Naive thymus-derived CD4-positive, alpha-beta T cell (primary cell): Measurements from ENCODE around the gene TSHZ2. TPM values are rescaled to one million over a fixed set of nuclear protein-coding genes. Genes with fewer than 3 reads are reported as not detected.

Experiments used
- ATAC-seq: fragments of 150-1000 bp; cut with Tn5 transposase; 2 replicates; pipeline ENCODE4 v1.10.0; 2021; ENCODE audit warnings: mild to moderate bottlenecking, moderate library complexity
- CTCF ChIA-PET: fragments of 350-600 bp; sonication (Branson Sonifier 250); formaldehyde crosslinking; loops from one replicate; lab custom pipeline; 2021; ENCODE audit warnings: antibody characterized with exemption; lab: Charles Lee
- POLR2A ChIA-PET: fragments of 350-600 bp; sonication (Branson Sonifier 250); formaldehyde crosslinking; loops from one replicate; lab custom pipeline; 2021; ENCODE audit warnings: antibody characterized with exemption, inconsistent platforms; lab: Charles Lee
- DNase-seq, 9 donors: peaks; one replicate each; pipeline versions ENCODE4 v3.0.0 to v3.0.0-alpha.2; 2020 to 2022; ENCODE audit warnings: mixed read lengths in 1 of 9
- H3K27ac ChIP-seq: one replicate; pipeline ENCODE4 v1.7.0; 2013; ENCODE audit warnings: mild to moderate bottlenecking, low read depth, low read length, moderate library complexity
- H3K27me3 ChIP-seq, 2 donors: one replicate each; pipeline ENCODE4 v1.7.0; 2013; ENCODE audit warnings: low read length in 2 of 2, mild to moderate bottlenecking in 2 of 2, moderate library complexity in 2 of 2; ENCODE audit not compliant: control insufficient read depth in 2 of 2, insufficient read depth in 2 of 2
- H3K36me3 ChIP-seq, 3 experiments: 1 replicate in 2 of 3; 2 replicates in 1 of 3; pipeline ENCODE4 v1.7.0; 2013; ENCODE audit warnings: low read length in 3 of 3, mild to moderate bottlenecking in 3 of 3, moderate library complexity in 1 of 3; ENCODE audit not compliant: insufficient read depth in 3 of 3, control insufficient read depth in 2 of 3
- H3K4me1 ChIP-seq, 2 donors: one replicate each; pipeline ENCODE4 v1.7.0; 2013; ENCODE audit warnings: low read length in 2 of 2, mild to moderate bottlenecking in 2 of 2, moderate library complexity in 1 of 2; ENCODE audit not compliant: control insufficient read depth in 2 of 2, insufficient read depth in 2 of 2
- H3K4me3 ChIP-seq: 2 replicates; pipeline ENCODE4 v1.7.0; 2013; ENCODE audit warnings: mild to moderate bottlenecking, low read length
- H3K9me3 ChIP-seq, 3 experiments: 1 replicate in 2 of 3; 2 replicates in 1 of 3; pipeline ENCODE4 v1.7.0; 2013; ENCODE audit warnings: low read length in 3 of 3; ENCODE audit not compliant: control insufficient read depth in 2 of 3
- H3K27ac Mint-ChIP-seq, 9 donors: one replicate each; pipeline ENCODE4 v1.8.0; 2020 to 2022; ENCODE audit warnings: mixed read lengths in 9 of 9, mild to moderate bottlenecking in 8 of 9, moderate library complexity in 5 of 9, inconsistent platforms in 2 of 9
- H3K27me3 Mint-ChIP-seq, 5 donors: one replicate each; pipeline ENCODE4 v1.8.0; 2021 to 2022; ENCODE audit warnings: mixed read lengths in 5 of 5, mild to moderate bottlenecking in 1 of 5
- H3K36me3 Mint-ChIP-seq, 5 donors: one replicate each; pipeline ENCODE4 v1.8.0; 2020 to 2022; ENCODE audit warnings: mixed read lengths in 5 of 5, mild to moderate bottlenecking in 3 of 5, inconsistent platforms in 1 of 5
- H3K4me1 Mint-ChIP-seq, 7 donors: one replicate each; pipeline ENCODE4 v1.8.0; 2020 to 2022; ENCODE audit warnings: mixed read lengths in 7 of 7, mild to moderate bottlenecking in 3 of 7, inconsistent platforms in 1 of 7
- H3K4me3 Mint-ChIP-seq, 10 donors: one replicate each; pipeline ENCODE4 v1.8.0; 2020 to 2022; ENCODE audit warnings: mild to moderate bottlenecking in 10 of 10, mixed read lengths in 10 of 10, moderate library complexity in 6 of 10, inconsistent platforms in 2 of 10
- H3K9me3 Mint-ChIP-seq, 11 donors: one replicate each; pipeline ENCODE4 v1.8.0; 2020 to 2022; ENCODE audit warnings: mixed read lengths in 11 of 11, mild to moderate bottlenecking in 4 of 11, inconsistent platforms in 1 of 11, moderate library complexity in 1 of 11
- intact Hi-C, 2 donors: fragments of 100-400 bp; cut with micrococcal nuclease; formaldehyde crosslinking; loops; one replicate each; pipeline ENCODE4 v1.15.1; 2023
- polyA plus RNA-seq, 2 donors: library from polyadenylated mRNA; unstranded; fragments of 300-500 nt; fragmentation: Illumina TruSeq; gene quantifications; one replicate each; pipeline ENCODE4 v1.2.3, GENCODE V29; 2021
- total RNA-seq, 6 experiments: library from RNA in 5 of 6; stranded (reverse) in 5 of 6; gene quantifications; 1 replicate in 5 of 6; 2 replicates in 1 of 6; pipeline ENCODE4 v1.2.3 and lab custom pipeline; 2021 to 2026

Gene TSHZ2
- total and polyA plus RNA-seq, 7 experiments from 2014 or later = 6.0 to 84.5 (median 42.5) TPM

DNA sequence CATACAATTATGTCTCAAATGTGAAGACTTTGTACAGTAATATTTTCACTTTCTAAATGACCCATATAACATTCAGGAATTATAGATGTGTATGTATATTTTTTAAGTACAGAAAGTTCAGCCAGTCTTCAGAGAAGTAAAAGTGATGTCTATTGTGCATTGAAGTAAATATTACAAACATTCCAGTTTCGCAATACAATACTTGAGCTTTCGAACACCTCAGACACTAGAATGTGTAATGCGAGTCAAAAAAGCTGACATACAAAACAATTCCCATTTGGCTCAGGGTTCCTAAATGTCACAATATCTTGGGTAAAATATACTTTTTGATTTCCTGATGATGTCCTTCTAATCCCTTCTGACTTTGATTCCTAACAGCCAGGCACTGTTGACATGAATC, 520.1 kb downstream of the TSHZ2 start:
- Mint-ChIP-seq H3K27ac (no peak overlapping the region), H3K4me1 (peaks cover 0 to 2% (median 0%) of the 10 kb centered on the region in 7 donors), H3K27me3 (peaks cover 0 to 7% (median 0%) of the 10 kb centered on the region in 5 donors), H3K36me3 (peaks cover 0 to 14% (median 11%) of the 10 kb centered on the region in 5 donors), H3K4me3 (no peak overlapping the region), H3K9me3 (peaks cover 1 to 7% (median 5%) of the 10 kb centered on the region in 11 donors)
- no peak for DNase-seq
- Histone ChIP-seq H3K36me3 (no peaks in the 10 kb centered on the region), H3K27me3 (no peaks in the 10 kb centered on the region), H3K9me3 (no peaks in the 10 kb centered on the region), H3K4me3 (no peak overlapping the region), H3K27ac (no peak overlapping the region), H3K4me1 (no peaks in the 10 kb centered on the region)
- no peak for ATAC-seq
- CTCF ChIA-PET = no interaction called here
- intact Hi-C loops = no loop called here
- POLR2A ChIA-PET = no interaction called here

DNA sequence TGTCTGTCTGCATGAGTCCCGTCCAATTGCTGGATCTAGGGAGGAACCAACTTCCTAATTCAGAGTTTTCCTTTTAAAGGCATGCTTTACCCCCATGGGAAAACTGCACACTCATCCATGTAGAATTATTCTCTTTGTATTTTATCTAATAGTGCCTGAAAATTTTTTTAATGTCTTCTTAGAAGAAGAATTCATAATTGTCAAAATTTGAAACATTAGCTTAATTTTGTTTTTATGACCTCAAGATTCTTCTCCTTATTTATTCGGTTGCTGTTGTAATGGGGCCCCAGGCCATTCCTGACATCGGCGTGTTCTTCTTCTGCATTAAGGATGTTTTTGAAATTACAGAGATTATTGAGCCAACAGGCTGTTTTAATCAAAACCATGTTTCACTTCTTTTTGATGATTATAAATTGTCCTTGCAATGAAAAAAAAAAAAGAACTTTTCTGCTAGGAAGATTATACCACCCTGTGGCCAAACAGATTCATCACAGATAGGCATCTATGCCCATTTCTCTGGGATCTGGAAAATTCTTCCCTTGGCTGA, 521.2 kb downstream of the TSHZ2 start:
- H3K9me3 Mint-ChIP-seq = peaks cover 1 to 12% (median 7%) of the 10 kb centered on the region in 11 donors
- ATAC-seq (no peak), DNase-seq (no peak)
- H3K9me3 ChIP-seq = no peaks in the 10 kb centered on the region
- ChIA-PET CTCF (interaction anchor here (0.6 kb wide), 1 partner anchor 1241 kb away, joined by 3 read pairs; no protein-coding TSS in a partner anchor), POLR2A (no interaction called here)
- H3K27me3 ChIP-seq = no peaks in the 10 kb centered on the region
- H3K4me1 Mint-ChIP-seq = peaks cover 0 to 2% (median 0%) of the 10 kb centered on the region in 7 donors
- peaks cover 0 to 8% (median 0%) of the 10 kb centered on the region in 5 donors for H3K27me3 Mint-ChIP-seq
- no peaks in the 10 kb centered on the region for H3K36me3 ChIP-seq
- H3K27ac ChIP-seq = no peak overlapping the region
- no peak overlapping the region for H3K4me3 Mint-ChIP-seq
- peaks cover 0 to 15% (median 5%) of the 10 kb centered on the region in 5 donors for H3K36me3 Mint-ChIP-seq
- intact Hi-C loops = no loop called here
- H3K4me1 ChIP-seq = no peaks in the 10 kb centered on the region
- H3K4me3 ChIP-seq = no peak overlapping the region
- H3K27ac Mint-ChIP-seq = no peak overlapping the region

DNA sequence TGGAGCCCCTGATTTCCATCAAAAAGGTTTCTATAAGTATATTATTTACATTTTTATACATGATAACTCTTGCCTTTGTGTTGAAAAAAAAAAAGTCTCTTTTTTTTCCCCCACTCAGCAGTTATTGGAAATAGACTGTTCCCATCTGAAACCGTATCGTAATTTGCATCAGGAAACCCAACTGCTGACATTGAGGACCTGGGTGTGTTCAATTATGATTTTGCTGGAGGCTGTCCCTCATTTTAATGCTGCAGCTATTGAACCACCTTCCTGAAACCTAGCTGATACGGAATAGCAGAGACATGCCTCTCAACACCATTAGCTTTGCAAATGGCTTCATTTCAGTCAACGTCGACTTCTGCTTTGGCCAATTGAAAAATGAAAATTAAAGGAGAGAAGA, 522.6 kb downstream of the TSHZ2 start:
- Mint-ChIP-seq H3K4me3 (no peak overlapping the region), H3K36me3 (peaks cover 0 to 15% (median under 1%) of the 10 kb centered on the region in 5 donors), H3K4me1 (peaks cover 0 to 2% (median 0%) of the 10 kb centered on the region in 7 donors), H3K9me3 (peaks cover 1 to 13% (median 7%) of the 10 kb centered on the region in 11 donors), H3K27me3 (peaks cover 0 to 8% (median 0%) of the 10 kb centered on the region in 5 donors), H3K27ac (no peak overlapping the region)
- no peaks in the 10 kb centered on the region for H3K27me3 ChIP-seq
- DNase-seq (no peak), ATAC-seq (no peak)
- no peak overlapping the region for H3K27ac ChIP-seq
- POLR2A ChIA-PET = no interaction called here
- H3K4me1 ChIP-seq = no peaks in the 10 kb centered on the region
- no peaks in the 10 kb centered on the region for H3K9me3 ChIP-seq
- no peaks in the 10 kb centered on the region for H3K36me3 ChIP-seq
- no peak overlapping the region for H3K4me3 ChIP-seq
- CTCF ChIA-PET = no interaction called here
- intact Hi-C loops = no loop called here

DNA sequence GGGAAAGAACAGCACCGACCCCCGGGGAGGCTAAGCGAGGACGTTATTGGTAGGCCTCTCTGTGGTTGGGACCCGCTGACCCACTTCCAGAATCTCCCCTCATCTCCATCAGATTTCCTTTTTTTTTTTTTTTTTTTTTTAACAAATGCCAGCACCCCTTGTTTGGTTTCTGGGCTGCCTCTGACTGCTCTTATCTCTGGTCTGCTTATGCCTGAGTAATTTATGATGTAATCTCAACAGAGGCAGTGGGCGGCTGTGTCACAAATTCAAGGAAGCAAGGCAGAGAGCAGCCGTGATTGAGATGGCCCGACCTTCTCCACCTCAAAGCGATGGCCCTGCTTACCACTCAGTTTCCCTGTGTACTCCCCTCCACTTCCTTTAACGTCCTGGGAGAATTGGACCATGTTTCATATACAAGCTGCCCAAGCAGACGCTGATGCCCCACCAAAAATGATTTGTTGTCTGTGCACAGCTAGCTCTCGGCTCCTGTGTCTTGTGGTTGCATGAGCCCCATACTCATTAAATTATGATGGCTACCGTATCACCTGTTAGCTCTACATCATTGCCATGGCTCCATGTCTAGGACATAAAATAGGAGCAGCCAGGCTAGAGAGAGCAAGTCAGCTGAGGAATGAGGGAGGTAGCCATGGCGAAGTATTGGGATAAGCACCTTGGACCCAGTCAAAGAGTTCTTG, 523.4 kb downstream of the TSHZ2 start:
- Histone ChIP-seq H3K27me3 (no peaks in the 10 kb centered on the region), H3K4me3 (no peak overlapping the region), H3K27ac (no peak overlapping the region), H3K9me3 (no peaks in the 10 kb centered on the region), H3K36me3 (no peaks in the 10 kb centered on the region), H3K4me1 (no peaks in the 10 kb centered on the region)
- intact Hi-C loops = no loop called here
- ChIA-PET POLR2A (no interaction called here), CTCF (no interaction called here)
- Mint-ChIP-seq H3K4me1 (peaks cover 0 to 2% (median 0%) of the 10 kb centered on the region in 7 donors), H3K36me3 (peaks cover 0 to 15% (median 0%) of the 10 kb centered on the region in 5 donors), H3K27me3 (peaks cover 0 to 8% (median 0%) of the 10 kb centered on the region in 5 donors), H3K9me3 (peaks cover 1 to 13% (median 7%) of the 10 kb centered on the region in 11 donors), H3K4me3 (no peak overlapping the region), H3K27ac (peak overlapping the region in 1 of 9 donors; percentile 23)
- no peak for ATAC-seq
- no peak for DNase-seq

DNA sequence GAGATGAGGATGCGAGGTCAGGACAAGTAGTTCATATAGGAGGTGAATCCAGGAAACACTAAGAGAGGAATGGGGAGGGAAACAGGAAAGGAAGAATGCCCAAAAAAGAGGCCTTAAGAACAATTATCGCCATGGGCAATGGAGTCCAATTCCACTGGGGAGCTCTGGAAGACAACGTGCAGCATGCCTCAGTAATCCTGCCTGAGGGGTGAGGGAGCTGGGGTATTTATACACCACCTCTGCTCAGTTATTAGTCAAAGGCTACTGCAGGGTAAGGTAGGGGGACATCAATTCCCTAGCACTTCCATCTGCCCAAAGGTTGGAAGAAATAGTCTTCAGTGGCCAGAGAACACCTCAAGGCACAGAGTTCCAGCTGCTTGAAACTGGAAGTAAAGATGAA, 525.1 kb downstream of the TSHZ2 start:
- ChIA-PET POLR2A (no interaction called here), CTCF (no interaction called here)
- Mint-ChIP-seq H3K4me1 (peaks cover 0 to 2% (median 0%) of the 10 kb centered on the region in 7 donors), H3K27me3 (peaks cover 0 to 8% (median 0%) of the 10 kb centered on the region in 5 donors), H3K4me3 (no peak overlapping the region), H3K36me3 (peaks cover 0 to 16% (median 0%) of the 10 kb centered on the region in 5 donors), H3K9me3 (peaks cover 3 to 13% (median 7%) of the 10 kb centered on the region in 11 donors), H3K27ac (no peak overlapping the region)
- Histone ChIP-seq H3K4me3 (no peak overlapping the region), H3K4me1 (no peaks in the 10 kb centered on the region), H3K36me3 (no peaks in the 10 kb centered on the region), H3K27me3 (no peaks in the 10 kb centered on the region), H3K9me3 (no peaks in the 10 kb centered on the region), H3K27ac (no peak overlapping the region)
- no peak for ATAC-seq
- no peak for DNase-seq
- intact Hi-C loops = no loop called here

DNA sequence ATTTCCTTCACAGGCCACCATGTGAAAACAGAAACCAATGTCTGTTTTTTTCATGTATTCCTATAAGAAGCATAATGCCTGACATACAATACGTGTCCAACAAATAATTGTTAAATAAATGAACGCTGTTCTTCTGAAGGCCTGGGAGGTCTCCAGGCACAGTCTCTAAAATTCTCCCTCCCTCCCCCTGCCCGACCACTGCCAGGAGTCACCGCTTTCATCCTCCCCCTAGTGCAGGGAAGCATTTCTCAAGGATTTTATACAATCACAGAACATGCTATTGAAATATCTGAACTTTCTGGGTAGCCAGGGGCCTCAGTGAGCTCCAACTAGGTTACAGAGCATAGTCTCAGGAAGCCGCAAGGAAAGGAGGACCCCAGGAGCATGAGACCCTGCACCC, 526.2 kb downstream of the TSHZ2 start:
- Histone ChIP-seq H3K27ac (no peak overlapping the region), H3K4me1 (no peaks in the 10 kb centered on the region), H3K27me3 (no peaks in the 10 kb centered on the region), H3K9me3 (no peaks in the 10 kb centered on the region), H3K36me3 (no peaks in the 10 kb centered on the region), H3K4me3 (no peak overlapping the region)
- peaks cover 0 to 25% (median 0%) of the 10 kb centered on the region in 5 donors for H3K36me3 Mint-ChIP-seq
- H3K4me1 Mint-ChIP-seq = peaks cover 0 to 2% (median 0%) of the 10 kb centered on the region in 7 donors
- intact Hi-C loops = no loop called here
- CTCF ChIA-PET = no interaction called here
- peaks cover 3 to 18% (median 7%) of the 10 kb centered on the region in 11 donors for H3K9me3 Mint-ChIP-seq
- DNase-seq = no peak
- H3K27me3 Mint-ChIP-seq = peaks cover 0 to 13% (median 0%) of the 10 kb centered on the region in 5 donors
- peak overlapping the region in 2 of 9 donors; percentile 2 to 74 for H3K27ac Mint-ChIP-seq
- POLR2A ChIA-PET = no interaction called here
- no peak for ATAC-seq
- no peak overlapping the region for H3K4me3 Mint-ChIP-seq
